K562 (cell line): ENCODE measurements around the gene SIRT3. TPM values are rescaled to one million over a fixed set of nuclear protein-coding genes. Genes with fewer than 3 reads are reported as not detected.

Experiments
- BRD4 ChIP-seq: fragments of 200-600 bp; sonication (generic); IDR thresholded peaks from 2 replicates; pipeline ENCODE4 v1.6.1; 2017; ENCODE audit warnings: inconsistent platforms
- CBFB ChIP-seq: sonication (generic); formaldehyde crosslinking; IDR thresholded peaks from 2 replicates; pipeline ENCODE4 v1.4.0; 2020; ENCODE audit warnings: mild to moderate bottlenecking, missing genetic modification reagents
- CREB1 ChIP-seq, 2 experiments: sonication (generic) in 1 of 2; formaldehyde crosslinking in 1 of 2; IDR thresholded peaks; 2 replicates each; pipeline versions ENCODE4 v1.6.1 to v1.8.0; 2012 to 2022; ENCODE audit warnings: inconsistent platforms in 1 of 2, mild to moderate bottlenecking in 1 of 2, missing genetic modification reagents in 1 of 2, moderate library complexity in 1 of 2
- CREM ChIP-seq: IDR thresholded peaks from 2 replicates; pipeline ENCODE4 v1.6.1; 2014; ENCODE audit warnings: antibody characterized with exemption, low read depth
- ELF1 ChIP-seq: fragments of 200-800 bp; sonication (Bioruptor generic); IDR thresholded peaks from 2 replicates; pipeline ENCODE4 v1.6.1; 2016; ENCODE audit warnings: missing genetic modification characterization, missing compliant biosample characterization
- GATAD2B ChIP-seq: fragments of 450-650 bp; IDR thresholded peaks from 2 replicates; pipeline ENCODE4 v1.6.1; 2017; ENCODE audit warnings: mild to moderate bottlenecking, borderline replicate concordance
- HDAC6 ChIP-seq: IDR thresholded peaks from 2 replicates; pipeline ENCODE4 v1.6.1; 2012; ENCODE audit warnings: low read depth, mild to moderate bottlenecking, control low read depth, inconsistent platforms, low read length, moderate library complexity
- JUN ChIP-seq, 2 experiments: sonication (generic) in 1 of 2; formaldehyde crosslinking in 1 of 2; IDR thresholded peaks; 2 replicates each; pipeline versions ENCODE4 v1.6.1 to v1.8.0; 2012 to 2022; ENCODE audit warnings: borderline replicate concordance in 2 of 2, mild to moderate bottlenecking in 2 of 2, improper control_type of control experiment in 1 of 2, low read depth in 1 of 2, low read length in 1 of 2, missing genetic modification reagents in 1 of 2
- JUNB ChIP-seq: fragments of 450-650 bp; formaldehyde crosslinking; conservative IDR thresholded peaks from 2 replicates; pipeline ENCODE4 v1.4.0; 2020; ENCODE audit warnings: mild to moderate bottlenecking
- MCM7 ChIP-seq, 2 experiments: fragments of 450-650 bp; IDR thresholded peaks; 2 replicates each; pipeline ENCODE4 v1.6.1; 2016 to 2018
- NELFE ChIP-seq: IDR thresholded peaks from 2 replicates; pipeline ENCODE4 v1.6.1; 2011; ENCODE audit warnings: mild to moderate bottlenecking; ENCODE audit not compliant: insufficient read depth, insufficient read length
- RBFOX2 ChIP-seq: fragments of 200-400 bp; formaldehyde crosslinking; IDR thresholded peaks from 2 replicates; pipeline ENCODE4 v1.6.1; 2017; ENCODE audit warnings: low read depth, mild to moderate bottlenecking, low read length, moderate library complexity
- SMAD1 ChIP-seq: fragments of 150-350 bp; IDR thresholded peaks from 2 replicates; pipeline ENCODE4 v1.6.1; 2014; ENCODE audit warnings: low read length, low read depth; ENCODE audit not compliant: partially characterized antibody
- SOX6 ChIP-seq: fragments of 450-650 bp; IDR thresholded peaks from 2 replicates; pipeline ENCODE4 v1.6.1; 2014; ENCODE audit warnings: mild to moderate bottlenecking
- TCF7 ChIP-seq: sonication (generic); IDR thresholded peaks from 2 replicates; pipeline ENCODE4 v1.6.1; 2016; ENCODE audit warnings: antibody characterized with exemption, borderline replicate concordance
- U2AF2 ChIP-seq: fragments of 200-400 bp; formaldehyde crosslinking; optimal IDR thresholded peaks from 2 replicates; pipeline ENCODE3; 2017; ENCODE audit warnings: low read depth, mild to moderate bottlenecking, low read length
- ZNF584 ChIP-seq: fragments of 200-800 bp; sonication (Bioruptor generic); IDR thresholded peaks from 2 replicates; pipeline ENCODE4 v1.6.1; 2016; ENCODE audit warnings: low read depth, mild to moderate bottlenecking, missing genetic modification characterization, missing compliant biosample characterization
- ZNF696 ChIP-seq: fragments of 250-450 bp; sonication (Bioruptor Pico); conservative IDR thresholded peaks from 2 replicates; pipeline ENCODE4 v1.4.0; 2020; ENCODE audit warnings: mild to moderate bottlenecking, moderate library complexity
- ZNF77 ChIP-seq: fragments of 250-450 bp; sonication (Bioruptor Pico); IDR thresholded peaks from 2 replicates; pipeline ENCODE4 v1.5.0; 2020
- polyA plus RNA-seq, 8 experiments: library from polyadenylated mRNA; depleted of rRNA in 4 of 8; stranded (reverse) in 5 of 8; unstranded in 3 of 8; fragments of >200 nt; fragmentation: Nextera tagmentation in 2 of 8; fragmentation: Illumina TruSeq in 1 of 8; extraction: Ambion mirVana in 2 of 8; extraction: Trizol in 1 of 8; gene quantifications; 2 replicates each; pipeline versions ENCODE4 v1.2.1 to v1.2.3, GENCODE V29; 2011 to 2014; ENCODE audit warnings: inconsistent platforms in 1 of 8, missing spikeins in 1 of 8
- total RNA-seq, 7 experiments: library from RNA; depleted of rRNA in 6 of 7; stranded (reverse); fragments of >200 nt in 6 of 7; fragmentation: Illumina TruSeq in 2 of 7; extraction: Trizol in 2 of 7; gene quantifications; 2 replicates each; pipeline versions ENCODE4 v1.2.1 to v1.2.3, GENCODE V29; 2011 to 2021; ENCODE audit warnings: low replicate concordance in 1 of 7
- TF ChIP-seq, protein P1 (sequence below): fragments of 450-650 bp; IDR thresholded peaks from 2 replicates; pipeline ENCODE4 v1.6.1; 2017; ENCODE audit warnings: antibody characterized with exemption, mild to moderate bottlenecking
- TF ChIP-seq, protein P2 (sequence below): fragments of 450-650 bp; formaldehyde crosslinking; IDR thresholded peaks from 2 replicates; pipeline ENCODE4 v1.4.0; 2020; ENCODE audit warnings: mild to moderate bottlenecking, mixed read lengths
- TF ChIP-seq, protein P3 (sequence below): fragments of 450-650 bp; IDR thresholded peaks from 2 replicates; pipeline ENCODE4 v1.6.1; 2016; ENCODE audit warnings: missing biosample characterization, missing genetic modification characterization

The SIRT3 gene
- total and polyA plus RNA-seq, 9 of the 15 experiments (the other 6 are each of a cell fraction or from before 2014, with no cell fraction given) = 1.9 to 27.5 (median 14.5) TPM

DNA sequence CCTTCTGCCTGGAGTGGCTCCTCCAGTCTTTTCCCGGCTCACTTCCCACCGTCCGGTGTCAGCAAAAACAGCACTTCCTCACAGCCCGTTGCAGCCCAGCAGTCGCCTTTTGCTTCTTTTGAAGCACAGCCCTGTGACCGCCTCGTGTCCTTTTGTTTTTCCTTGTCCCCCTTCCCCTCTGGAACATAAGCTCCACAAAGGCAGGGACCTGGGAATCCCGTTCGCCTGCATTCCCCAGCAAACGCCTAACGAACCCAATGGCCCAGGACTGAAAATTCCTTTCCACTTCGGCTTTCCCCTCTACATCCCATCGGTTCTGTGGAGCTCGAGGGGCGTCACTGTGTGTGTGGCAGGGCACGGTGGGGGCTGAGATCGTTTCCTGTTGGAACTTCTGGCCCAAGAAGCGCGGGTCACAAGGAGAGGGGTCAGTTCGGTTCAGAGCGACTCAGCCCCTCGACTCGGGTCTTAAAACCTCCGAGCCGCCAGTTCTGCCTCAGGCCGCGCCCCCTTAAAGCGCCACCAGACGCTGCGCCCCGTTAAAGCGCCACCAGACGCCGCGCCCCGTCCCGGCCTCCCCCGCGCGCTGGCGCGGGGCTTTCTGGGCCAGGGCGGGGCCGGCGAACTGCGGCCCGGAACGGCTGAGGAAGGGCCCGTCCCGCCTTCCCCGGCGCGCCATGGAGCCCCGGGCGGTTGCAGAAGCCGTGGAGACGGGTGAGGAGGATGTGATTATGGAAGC is 27.8 kb downstream of the SIRT3 start (continued):
- TF ChIP-seq JUN (IDR thresholded peaks at IDR 0.05; ENCODE audit: borderline replicate concordance, low read depth, low read length) (peak; percentile 33; the same call in 1 of the 2 replicates), JUN (CRISPR knock-in tag; IDR thresholded peaks at IDR 0.05; ENCODE audit: borderline replicate concordance) (no peak), MCM7 (IDR thresholded peaks at IDR 0.05) (no peak), BRD4 (no peak), ELF1 (tag) (peak; percentile 51; the same call in 1 of the 2 replicates), TCF7 (no peak), U2AF2 (no peak), ZNF584 (CRISPR knock-in tag) (no peak), HDAC6 (no peak), RBFOX2 (peak; percentile 35), CREB1 (IDR thresholded peaks at IDR 0.05) (0 out of 2 replicates have a peak, but pooled peaks have one; percentile 55), CREB1 (CRISPR knock-in tag; IDR thresholded peaks at IDR 0.05) (no peak), CREM (peak; percentile 74), ZNF696 (CRISPR knock-in tag) (no peak), NELFE (no peak), SMAD1 (peak; percentile 40), CBFB (CRISPR knock-in tag) (no peak), ZNF77 (CRISPR knock-in tag) (no peak), JUNB (CRISPR knock-in tag) (no peak), SOX6 (peak; percentile 78), GATAD2B (0 out of 2 replicates have a peak, but pooled peaks have one; percentile 16)
- TF ChIP-seq, protein P1, sequence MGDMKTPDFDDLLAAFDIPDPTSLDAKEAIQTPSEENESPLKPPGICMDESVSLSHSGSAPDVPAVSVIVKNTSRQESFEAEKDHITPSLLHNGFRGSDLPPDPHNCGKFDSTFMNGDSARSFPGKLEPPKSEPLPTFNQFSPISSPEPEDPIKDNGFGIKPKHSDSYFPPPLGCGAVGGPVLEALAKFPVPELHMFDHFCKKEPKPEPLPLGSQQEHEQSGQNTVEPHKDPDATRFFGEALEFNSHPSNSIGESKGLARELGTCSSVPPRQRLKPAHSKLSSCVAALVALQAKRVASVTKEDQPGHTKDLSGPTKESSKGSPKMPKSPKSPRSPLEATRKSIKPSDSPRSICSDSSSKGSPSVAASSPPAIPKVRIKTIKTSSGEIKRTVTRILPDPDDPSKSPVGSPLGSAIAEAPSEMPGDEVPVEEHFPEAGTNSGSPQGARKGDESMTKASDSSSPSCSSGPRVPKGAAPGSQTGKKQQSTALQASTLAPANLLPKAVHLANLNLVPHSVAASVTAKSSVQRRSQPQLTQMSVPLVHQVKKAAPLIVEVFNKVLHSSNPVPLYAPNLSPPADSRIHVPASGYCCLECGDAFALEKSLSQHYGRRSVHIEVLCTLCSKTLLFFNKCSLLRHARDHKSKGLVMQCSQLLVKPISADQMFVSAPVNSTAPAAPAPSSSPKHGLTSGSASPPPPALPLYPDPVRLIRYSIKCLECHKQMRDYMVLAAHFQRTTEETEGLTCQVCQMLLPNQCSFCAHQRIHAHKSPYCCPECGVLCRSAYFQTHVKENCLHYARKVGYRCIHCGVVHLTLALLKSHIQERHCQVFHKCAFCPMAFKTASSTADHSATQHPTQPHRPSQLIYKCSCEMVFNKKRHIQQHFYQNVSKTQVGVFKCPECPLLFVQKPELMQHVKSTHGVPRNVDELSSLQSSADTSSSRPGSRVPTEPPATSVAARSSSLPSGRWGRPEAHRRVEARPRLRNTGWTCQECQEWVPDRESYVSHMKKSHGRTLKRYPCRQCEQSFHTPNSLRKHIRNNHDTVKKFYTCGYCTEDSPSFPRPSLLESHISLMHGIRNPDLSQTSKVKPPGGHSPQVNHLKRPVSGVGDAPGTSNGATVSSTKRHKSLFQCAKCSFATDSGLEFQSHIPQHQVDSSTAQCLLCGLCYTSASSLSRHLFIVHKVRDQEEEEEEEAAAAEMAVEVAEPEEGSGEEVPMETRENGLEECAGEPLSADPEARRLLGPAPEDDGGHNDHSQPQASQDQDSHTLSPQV = peak; percentile 53
- TF ChIP-seq, protein P2, sequence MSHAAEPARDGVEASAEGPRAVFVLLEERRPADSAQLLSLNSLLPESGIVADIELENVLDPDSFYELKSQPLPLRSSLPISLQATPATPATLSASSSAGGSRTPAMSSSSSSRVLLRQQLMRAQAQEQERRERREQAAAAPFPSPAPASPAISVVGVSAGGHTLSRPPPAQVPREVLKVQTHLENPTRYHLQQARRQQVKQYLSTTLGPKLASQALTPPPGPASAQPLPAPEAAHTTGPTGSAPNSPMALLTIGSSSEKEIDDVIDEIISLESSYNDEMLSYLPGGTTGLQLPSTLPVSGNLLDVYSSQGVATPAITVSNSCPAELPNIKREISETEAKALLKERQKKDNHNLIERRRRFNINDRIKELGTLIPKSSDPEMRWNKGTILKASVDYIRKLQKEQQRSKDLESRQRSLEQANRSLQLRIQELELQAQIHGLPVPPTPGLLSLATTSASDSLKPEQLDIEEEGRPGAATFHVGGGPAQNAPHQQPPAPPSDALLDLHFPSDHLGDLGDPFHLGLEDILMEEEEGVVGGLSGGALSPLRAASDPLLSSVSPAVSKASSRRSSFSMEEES = no peak
- TF ChIP-seq, protein P3, sequence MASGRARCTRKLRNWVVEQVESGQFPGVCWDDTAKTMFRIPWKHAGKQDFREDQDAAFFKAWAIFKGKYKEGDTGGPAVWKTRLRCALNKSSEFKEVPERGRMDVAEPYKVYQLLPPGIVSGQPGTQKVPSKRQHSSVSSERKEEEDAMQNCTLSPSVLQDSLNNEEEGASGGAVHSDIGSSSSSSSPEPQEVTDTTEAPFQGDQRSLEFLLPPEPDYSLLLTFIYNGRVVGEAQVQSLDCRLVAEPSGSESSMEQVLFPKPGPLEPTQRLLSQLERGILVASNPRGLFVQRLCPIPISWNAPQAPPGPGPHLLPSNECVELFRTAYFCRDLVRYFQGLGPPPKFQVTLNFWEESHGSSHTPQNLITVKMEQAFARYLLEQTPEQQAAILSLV (tag) = no peak
